Liver (tissue), 9 donors: ENCODE measurements around the gene SLC1A2. TPM values are rescaled to one million over a fixed set of nuclear protein-coding genes. Genes with fewer than 3 reads are reported as not detected.

ENCODE experiments used
- DNase-seq: peaks from one replicate; pipeline ENCODE4 v3.0.0-alpha.2; 2017; ENCODE audit warnings: low spot score
- H3K27ac ChIP-seq, 2 donors: one replicate each; pipeline ENCODE4 v1.7.0; 2013; ENCODE audit warnings: inconsistent platforms in 2 of 2, low read length in 2 of 2, control low read depth in 1 of 2, low read depth in 1 of 2, mild to moderate bottlenecking in 1 of 2
- H3K27me3 ChIP-seq, 4 donors: one replicate each; pipeline versions ENCODE4 v1.6.1 to v1.7.0; 2013; ENCODE audit warnings: low read length in 3 of 4, inconsistent platforms in 1 of 4, mild to moderate bottlenecking in 1 of 4, moderate library complexity in 1 of 4; ENCODE audit not compliant: control insufficient read depth in 4 of 4, insufficient read depth in 4 of 4
- H3K36me3 ChIP-seq, 4 donors: one replicate each; pipeline versions ENCODE4 v1.6.1 to v1.7.0; 2013; ENCODE audit warnings: low read length in 3 of 4, mild to moderate bottlenecking in 3 of 4, low read depth in 1 of 4, moderate library complexity in 1 of 4; ENCODE audit not compliant: control insufficient read depth in 4 of 4, insufficient read depth in 3 of 4
- H3K4me1 ChIP-seq, 4 donors: one replicate each; pipeline versions ENCODE4 v1.6.1 to v1.7.0; 2013; ENCODE audit warnings: low read length in 3 of 4, mild to moderate bottlenecking in 3 of 4, moderate library complexity in 1 of 4; ENCODE audit not compliant: control insufficient read depth in 4 of 4, insufficient read depth in 4 of 4
- H3K4me3 ChIP-seq, 3 donors: one replicate each; pipeline versions ENCODE4 v1.6.1 to v1.7.0; 2013; ENCODE audit warnings: low read length in 3 of 3, control low read depth in 1 of 3, low read depth in 1 of 3, mild to moderate bottlenecking in 1 of 3
- H3K9ac ChIP-seq, 2 donors: one replicate each; pipeline ENCODE4 v1.7.0; 2013; ENCODE audit warnings: low read length in 2 of 2, mild to moderate bottlenecking in 2 of 2, moderate library complexity in 2 of 2, control low read depth in 1 of 2, low read depth in 1 of 2
- H3K9me3 ChIP-seq, 4 donors: one replicate each; pipeline versions ENCODE4 v1.6.1 to v1.7.0; 2013; ENCODE audit warnings: low read length in 3 of 4; ENCODE audit not compliant: control insufficient read depth in 4 of 4
- EGR1 ChIP-seq, 2 donors: IDR thresholded peaks; 2 replicates each; pipeline ENCODE4 v1.6.1; 2016 to 2018; ENCODE audit warnings: antibody characterized with exemption in 2 of 2, low read depth in 2 of 2
- FOXA1 ChIP-seq: IDR thresholded peaks from 2 replicates; pipeline ENCODE4 v1.6.1; 2016; ENCODE audit warnings: antibody characterized with exemption
- FOXA2 ChIP-seq: IDR thresholded peaks from 2 replicates; pipeline ENCODE4 v1.6.1; 2016; ENCODE audit warnings: antibody characterized with exemption
- GABPA ChIP-seq, 2 donors: IDR thresholded peaks in 1 of 2; conservative IDR thresholded peaks in 1 of 2; 2 replicates each; pipeline ENCODE4 v1.6.1; 2016; ENCODE audit warnings: antibody characterized with exemption in 2 of 2, mild to moderate bottlenecking in 1 of 2, moderate library complexity in 1 of 2
- HNF4A ChIP-seq, 2 donors: conservative IDR thresholded peaks; 2 replicates each; pipeline ENCODE4 v1.6.1; 2016; ENCODE audit warnings: antibody characterized with exemption in 2 of 2, mild to moderate bottlenecking in 2 of 2
- HNF4G ChIP-seq: IDR thresholded peaks from 2 replicates; pipeline ENCODE4 v1.6.1; 2016; ENCODE audit warnings: antibody characterized with exemption
- JUND ChIP-seq, 2 donors: IDR thresholded peaks; 2 replicates each; pipeline ENCODE4 v1.6.1; 2016; ENCODE audit warnings: antibody characterized with exemption in 2 of 2
- NR2F2 ChIP-seq: IDR thresholded peaks from 2 replicates; pipeline ENCODE4 v1.6.1; 2016; ENCODE audit warnings: antibody characterized with exemption
- RAD21 ChIP-seq, 2 donors: IDR thresholded peaks; 2 replicates each; pipeline ENCODE4 v1.6.1; 2016; ENCODE audit warnings: antibody characterized with exemption in 2 of 2, mild to moderate bottlenecking in 2 of 2
- RXRA ChIP-seq, 2 donors: IDR thresholded peaks; 2 replicates each; pipeline ENCODE4 v1.6.1; 2017 to 2018; ENCODE audit warnings: antibody characterized with exemption in 2 of 2, mild to moderate bottlenecking in 1 of 2
- SP1 ChIP-seq: IDR thresholded peaks from 2 replicates; pipeline ENCODE4 v1.6.1; 2018; ENCODE audit warnings: antibody characterized with exemption, mild to moderate bottlenecking
- TAF1 ChIP-seq: conservative IDR thresholded peaks from 2 replicates; pipeline ENCODE4 v1.6.1; 2016; ENCODE audit warnings: antibody characterized with exemption, mild to moderate bottlenecking
- YY1 ChIP-seq: IDR thresholded peaks from 2 replicates; pipeline ENCODE4 v1.6.1; 2016; ENCODE audit warnings: antibody characterized with exemption, mild to moderate bottlenecking
- WGBS: extraction: QIAGEN DNeasy Blood & Tissue Kit; methylation state at CpG from one replicate; pipeline ENCODE4 v1.1.7; 2013; 5-methylcytosine and 5-hydroxymethylcytosine counted together
- polyA plus RNA-seq, 2 donors: library from polyadenylated mRNA; stranded (reverse) in 1 of 2; unstranded in 1 of 2; fragments of 200-250 nt in 1 of 2; fragments of >200 nt in 1 of 2; fragmentation: Nextera tagmentation in 1 of 2; extraction: Ambion mirVana in 1 of 2; gene quantifications; one replicate each; pipeline versions ENCODE4 v1.2.1 to v1.2.3, GENCODE V29; 2013 to 2015
- total RNA-seq, 2 donors: library from RNA; depleted of rRNA; stranded (reverse); fragments of >200 nt; gene quantifications; one replicate each; pipeline ENCODE4 v1.2.3, GENCODE V29; 2014
- TF ChIP-seq, protein P1 (sequence below): fragments of 150-350 bp; IDR thresholded peaks from 2 replicates; pipeline ENCODE4 v1.5.1; 2017; ENCODE audit warnings: improper control_type of control experiment, low read depth, low read length; ENCODE audit not compliant: missing input control
- TF ChIP-seq, protein P2 (sequence below): IDR thresholded peaks from 2 replicates; pipeline ENCODE4 v1.6.1; 2016; ENCODE audit warnings: antibody characterized with exemption
- TF ChIP-seq, protein P3 (sequence below): IDR thresholded peaks from 2 replicates; pipeline ENCODE4 v1.6.1; 2016; ENCODE audit warnings: antibody characterized with exemption
- TF ChIP-seq, protein P4 (sequence below): IDR thresholded peaks from 2 replicates; pipeline ENCODE4 v1.6.1; 2016; ENCODE audit warnings: antibody characterized with exemption
- TF ChIP-seq, protein P5 (sequence below): IDR thresholded peaks from 2 replicates; pipeline ENCODE4 v1.6.1; 2016; ENCODE audit warnings: antibody characterized with exemption, mild to moderate bottlenecking
- donor health status: healthy.
- donor health status: healthy.
- donor health status: healthy.
- donor health status: healthy.
- donor health status: healthy.

The SLC1A2 gene
- total and polyA plus RNA-seq, 4 donors, result 6.4 to 19.5 (median 13.5) TPM

DNA sequence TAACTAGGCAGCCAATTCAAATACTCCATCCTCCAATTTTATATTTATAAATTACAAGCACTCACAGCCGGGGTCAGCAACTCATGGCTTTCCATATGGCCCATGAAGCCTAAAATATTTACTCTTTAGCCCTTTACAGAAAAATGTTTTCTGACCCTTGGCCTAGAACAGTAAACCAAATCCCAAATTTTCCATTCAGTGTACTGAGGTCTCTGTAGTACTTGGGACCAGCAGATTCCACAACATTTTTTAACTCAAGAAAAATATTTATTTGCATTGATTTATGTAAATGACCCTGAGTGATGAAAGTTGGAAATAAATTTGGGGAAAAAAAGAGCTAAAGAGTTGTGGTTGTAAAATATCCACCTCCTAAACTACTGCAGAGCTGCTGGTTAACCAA is 82.6 kb downstream of the SLC1A2 start:
- Histone ChIP-seq H3K4me1 (peaks cover 0 to 12% (median 10%) of the 10 kb centered on the region in 4 donors), H3K36me3 (no peaks in the 10 kb centered on the region), H3K9me3 (no peaks in the 10 kb centered on the region), H3K4me3 (no peak overlapping the region), H3K27me3 (no peaks in the 10 kb centered on the region), H3K27ac (no peak overlapping the region), H3K9ac (no peak overlapping the region)
- TF ChIP-seq TAF1, result no peak
- TF ChIP-seq NR2F2, result no peak
- TF ChIP-seq, protein P1, sequence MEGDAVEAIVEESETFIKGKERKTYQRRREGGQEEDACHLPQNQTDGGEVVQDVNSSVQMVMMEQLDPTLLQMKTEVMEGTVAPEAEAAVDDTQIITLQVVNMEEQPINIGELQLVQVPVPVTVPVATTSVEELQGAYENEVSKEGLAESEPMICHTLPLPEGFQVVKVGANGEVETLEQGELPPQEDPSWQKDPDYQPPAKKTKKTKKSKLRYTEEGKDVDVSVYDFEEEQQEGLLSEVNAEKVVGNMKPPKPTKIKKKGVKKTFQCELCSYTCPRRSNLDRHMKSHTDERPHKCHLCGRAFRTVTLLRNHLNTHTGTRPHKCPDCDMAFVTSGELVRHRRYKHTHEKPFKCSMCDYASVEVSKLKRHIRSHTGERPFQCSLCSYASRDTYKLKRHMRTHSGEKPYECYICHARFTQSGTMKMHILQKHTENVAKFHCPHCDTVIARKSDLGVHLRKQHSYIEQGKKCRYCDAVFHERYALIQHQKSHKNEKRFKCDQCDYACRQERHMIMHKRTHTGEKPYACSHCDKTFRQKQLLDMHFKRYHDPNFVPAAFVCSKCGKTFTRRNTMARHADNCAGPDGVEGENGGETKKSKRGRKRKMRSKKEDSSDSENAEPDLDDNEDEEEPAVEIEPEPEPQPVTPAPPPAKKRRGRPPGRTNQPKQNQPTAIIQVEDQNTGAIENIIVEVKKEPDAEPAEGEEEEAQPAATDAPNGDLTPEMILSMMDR, result no peak
- no peak for TF ChIP-seq RAD21 (IDR thresholded peaks at IDR 0.05)
- TF ChIP-seq RXRA (IDR thresholded peaks at IDR 0.05), result no peak
- no peak for TF ChIP-seq SP1
- no peak for TF ChIP-seq JUND (IDR thresholded peaks at IDR 0.05)
- no peak for TF ChIP-seq HNF4A (conservative IDR thresholded peaks at IDR 0.05)
- TF ChIP-seq, protein P2, sequence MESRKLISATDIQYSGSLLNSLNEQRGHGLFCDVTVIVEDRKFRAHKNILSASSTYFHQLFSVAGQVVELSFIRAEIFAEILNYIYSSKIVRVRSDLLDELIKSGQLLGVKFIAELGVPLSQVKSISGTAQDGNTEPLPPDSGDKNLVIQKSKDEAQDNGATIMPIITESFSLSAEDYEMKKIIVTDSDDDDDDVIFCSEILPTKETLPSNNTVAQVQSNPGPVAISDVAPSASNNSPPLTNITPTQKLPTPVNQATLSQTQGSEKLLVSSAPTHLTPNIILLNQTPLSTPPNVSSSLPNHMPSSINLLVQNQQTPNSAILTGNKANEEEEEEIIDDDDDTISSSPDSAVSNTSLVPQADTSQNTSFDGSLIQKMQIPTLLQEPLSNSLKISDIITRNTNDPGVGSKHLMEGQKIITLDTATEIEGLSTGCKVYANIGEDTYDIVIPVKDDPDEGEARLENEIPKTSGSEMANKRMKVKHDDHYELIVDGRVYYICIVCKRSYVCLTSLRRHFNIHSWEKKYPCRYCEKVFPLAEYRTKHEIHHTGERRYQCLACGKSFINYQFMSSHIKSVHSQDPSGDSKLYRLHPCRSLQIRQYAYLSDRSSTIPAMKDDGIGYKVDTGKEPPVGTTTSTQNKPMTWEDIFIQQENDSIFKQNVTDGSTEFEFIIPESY, result no peak
- no peak for TF ChIP-seq FOXA1
- no peak for TF ChIP-seq GABPA (IDR thresholded peaks at IDR 0.05 in 1 of 2, conservative IDR thresholded peaks at IDR 0.05 in 1 of 2)
- TF ChIP-seq, protein P3, sequence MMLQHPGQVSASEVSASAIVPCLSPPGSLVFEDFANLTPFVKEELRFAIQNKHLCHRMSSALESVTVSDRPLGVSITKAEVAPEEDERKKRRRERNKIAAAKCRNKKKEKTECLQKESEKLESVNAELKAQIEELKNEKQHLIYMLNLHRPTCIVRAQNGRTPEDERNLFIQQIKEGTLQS, result no peak
- TF ChIP-seq HNF4G, result no peak
- no peak for TF ChIP-seq FOXA2
- no peak for TF ChIP-seq EGR1 (IDR thresholded peaks at IDR 0.05; ENCODE audit: low read depth in 2 of 2)
- TF ChIP-seq, protein P4, sequence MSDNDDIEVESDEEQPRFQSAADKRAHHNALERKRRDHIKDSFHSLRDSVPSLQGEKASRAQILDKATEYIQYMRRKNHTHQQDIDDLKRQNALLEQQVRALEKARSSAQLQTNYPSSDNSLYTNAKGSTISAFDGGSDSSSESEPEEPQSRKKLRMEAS, result no peak
- TF ChIP-seq, protein P5, sequence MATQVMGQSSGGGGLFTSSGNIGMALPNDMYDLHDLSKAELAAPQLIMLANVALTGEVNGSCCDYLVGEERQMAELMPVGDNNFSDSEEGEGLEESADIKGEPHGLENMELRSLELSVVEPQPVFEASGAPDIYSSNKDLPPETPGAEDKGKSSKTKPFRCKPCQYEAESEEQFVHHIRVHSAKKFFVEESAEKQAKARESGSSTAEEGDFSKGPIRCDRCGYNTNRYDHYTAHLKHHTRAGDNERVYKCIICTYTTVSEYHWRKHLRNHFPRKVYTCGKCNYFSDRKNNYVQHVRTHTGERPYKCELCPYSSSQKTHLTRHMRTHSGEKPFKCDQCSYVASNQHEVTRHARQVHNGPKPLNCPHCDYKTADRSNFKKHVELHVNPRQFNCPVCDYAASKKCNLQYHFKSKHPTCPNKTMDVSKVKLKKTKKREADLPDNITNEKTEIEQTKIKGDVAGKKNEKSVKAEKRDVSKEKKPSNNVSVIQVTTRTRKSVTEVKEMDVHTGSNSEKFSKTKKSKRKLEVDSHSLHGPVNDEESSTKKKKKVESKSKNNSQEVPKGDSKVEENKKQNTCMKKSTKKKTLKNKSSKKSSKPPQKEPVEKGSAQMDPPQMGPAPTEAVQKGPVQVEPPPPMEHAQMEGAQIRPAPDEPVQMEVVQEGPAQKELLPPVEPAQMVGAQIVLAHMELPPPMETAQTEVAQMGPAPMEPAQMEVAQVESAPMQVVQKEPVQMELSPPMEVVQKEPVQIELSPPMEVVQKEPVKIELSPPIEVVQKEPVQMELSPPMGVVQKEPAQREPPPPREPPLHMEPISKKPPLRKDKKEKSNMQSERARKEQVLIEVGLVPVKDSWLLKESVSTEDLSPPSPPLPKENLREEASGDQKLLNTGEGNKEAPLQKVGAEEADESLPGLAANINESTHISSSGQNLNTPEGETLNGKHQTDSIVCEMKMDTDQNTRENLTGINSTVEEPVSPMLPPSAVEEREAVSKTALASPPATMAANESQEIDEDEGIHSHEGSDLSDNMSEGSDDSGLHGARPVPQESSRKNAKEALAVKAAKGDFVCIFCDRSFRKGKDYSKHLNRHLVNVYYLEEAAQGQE, result no peak
- WGBS, result 29% methylated on average over 1 of the region's 1 CpG
- DNase-seq, result no peak

DNA sequence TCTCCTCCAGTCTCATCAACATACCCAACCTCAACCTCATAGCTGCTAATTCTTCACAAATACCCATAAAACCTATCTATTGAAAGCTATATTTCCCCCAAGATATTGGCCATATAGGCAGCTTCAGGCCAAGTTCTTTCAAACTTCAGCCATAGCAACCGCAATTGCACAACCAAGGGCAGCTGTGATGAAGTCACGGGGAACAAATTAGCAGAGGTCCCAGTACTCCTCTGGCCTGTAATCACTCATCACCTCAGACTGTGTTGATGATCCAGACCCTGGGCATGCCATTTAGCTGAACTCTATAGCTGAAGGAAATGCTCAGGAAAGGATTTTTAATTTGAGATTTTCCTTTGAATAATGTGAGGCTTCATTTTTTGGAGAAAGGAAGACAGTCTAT is 84.1 kb downstream of the SLC1A2 start:
- Histone ChIP-seq H3K4me3 (no peak overlapping the region), H3K27me3 (no peaks in the 10 kb centered on the region), H3K9ac (no peak overlapping the region), H3K36me3 (no peaks in the 10 kb centered on the region), H3K9me3 (no peaks in the 10 kb centered on the region), H3K4me1 (peaks cover 0 to 3% (median 2%) of the 10 kb centered on the region in 4 donors), H3K27ac (no peak overlapping the region)
- WGBS, result 93% methylated on average over 2 of the region's 2 CpGs
- no peak for TF ChIP-seq SP1
- TF ChIP-seq GABPA (IDR thresholded peaks at IDR 0.05 in 1 of 2, conservative IDR thresholded peaks at IDR 0.05 in 1 of 2), result no peak
- TF ChIP-seq, protein P4, result no peak
- TF ChIP-seq YY1, result no peak
- no peak for TF ChIP-seq EGR1 (IDR thresholded peaks at IDR 0.05; ENCODE audit: low read depth in 2 of 2)
- no peak for TF ChIP-seq FOXA1
- TF ChIP-seq JUND (IDR thresholded peaks at IDR 0.05), result no peak
- no peak for DNase-seq
